DMS153 treated with DMSO at 0.1 percent for 48 hours (cell line): ENCODE measurements around the gene SYNPR.
A peak's percentile ranks its signal among the peaks of the same experiment; 100 is the strongest.
"Not testable (repeated sequence)": the region's sequence is repeated elsewhere in the genome, so short reads cannot be mapped to it uniquely, and the experiment has no call there.

Experiments
- DNase-seq: peaks from one replicate; lab custom pipeline; 2025; ENCODE audit not compliant: unreplicated experiment; lab: John Stamatoyannopoulos, UW

The SYNPR gene

DNA sequence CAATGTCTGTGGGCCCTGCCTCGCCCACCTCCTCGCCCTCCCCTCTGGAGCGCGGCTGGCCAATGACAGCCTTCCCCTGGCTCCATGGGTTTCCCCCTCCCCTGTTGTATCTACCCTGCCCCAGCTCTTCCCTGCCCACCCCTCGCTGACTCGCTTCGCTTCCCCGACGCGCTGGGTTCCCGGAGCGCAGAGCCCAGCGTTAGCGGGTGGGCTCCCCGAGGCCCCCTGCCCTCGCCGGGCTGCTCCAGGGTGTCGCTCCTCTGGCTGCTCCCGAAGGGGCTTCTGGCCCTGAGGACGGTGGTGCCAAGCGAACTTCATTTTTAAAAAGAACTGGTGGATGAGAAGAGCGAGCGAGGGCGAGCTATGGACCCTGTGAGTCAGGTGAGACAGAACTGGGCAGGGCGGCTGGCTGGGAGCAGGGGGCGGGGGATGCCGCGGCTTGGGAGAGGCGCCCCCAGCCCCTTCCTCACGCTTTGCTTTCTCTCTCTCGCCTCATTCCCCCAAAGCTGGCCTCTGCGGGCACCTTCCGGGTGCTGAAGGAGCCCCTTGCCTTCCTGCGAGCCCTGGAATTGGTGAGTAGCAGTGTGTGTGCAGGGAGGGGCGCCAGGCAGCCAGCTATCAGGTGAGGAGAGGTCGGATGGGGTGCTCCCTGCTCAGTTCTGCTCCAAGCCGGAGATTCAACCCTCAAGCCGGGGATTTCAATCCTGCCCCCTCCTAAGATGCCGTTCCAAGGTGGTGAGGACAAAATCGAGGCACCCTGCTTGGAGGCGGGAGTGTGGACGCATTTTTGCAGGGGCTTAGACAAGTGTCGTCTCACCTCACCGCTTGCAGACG lies at the start of gene SYNPR:
SYNPR (plus strand) TSS at position 138 of the 834 bp plus-strand sequence.
- DNase-seq, result no peak

DNA sequence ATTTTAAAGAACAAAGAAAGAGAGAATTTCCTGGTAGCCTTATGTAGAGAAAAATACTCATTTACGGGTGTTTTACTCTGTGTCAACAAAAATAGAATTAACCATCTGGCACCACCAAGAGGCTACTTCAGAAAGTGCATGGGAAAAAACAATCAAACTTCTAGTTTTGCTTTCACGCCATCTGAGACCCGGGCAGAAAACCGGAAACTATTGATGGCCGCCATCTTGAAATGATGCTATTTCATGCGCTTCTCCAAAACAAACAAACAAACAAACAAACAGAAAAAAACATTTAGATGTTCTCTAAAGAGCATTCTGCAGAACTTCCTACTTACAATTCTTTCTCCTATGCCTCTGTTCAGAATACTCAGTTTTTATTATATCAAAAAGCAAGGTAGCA lies 49.4 kb upstream of the SYNPR start:
- peak; percentile 13 for DNase-seq

DNA sequence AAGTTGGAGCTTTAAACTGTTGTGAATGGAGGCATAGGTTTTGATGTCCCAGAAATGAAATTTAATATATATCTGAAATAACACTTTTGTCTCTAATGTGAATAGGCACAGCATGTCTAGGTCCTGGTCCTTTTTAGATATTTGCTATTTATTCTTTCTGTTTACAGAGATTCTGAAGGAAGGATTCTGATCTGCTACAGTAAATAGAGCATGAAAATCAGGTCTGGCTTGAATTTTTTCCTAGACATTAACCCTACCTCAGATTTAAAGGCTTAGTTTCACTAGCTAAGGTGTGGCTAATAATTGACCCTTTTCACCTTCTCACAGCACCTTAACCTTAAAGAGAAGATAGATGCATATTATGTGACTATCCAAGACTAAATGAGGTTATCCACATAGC lies 48.0 kb upstream of the SYNPR start:
- no peak for DNase-seq

DNA sequence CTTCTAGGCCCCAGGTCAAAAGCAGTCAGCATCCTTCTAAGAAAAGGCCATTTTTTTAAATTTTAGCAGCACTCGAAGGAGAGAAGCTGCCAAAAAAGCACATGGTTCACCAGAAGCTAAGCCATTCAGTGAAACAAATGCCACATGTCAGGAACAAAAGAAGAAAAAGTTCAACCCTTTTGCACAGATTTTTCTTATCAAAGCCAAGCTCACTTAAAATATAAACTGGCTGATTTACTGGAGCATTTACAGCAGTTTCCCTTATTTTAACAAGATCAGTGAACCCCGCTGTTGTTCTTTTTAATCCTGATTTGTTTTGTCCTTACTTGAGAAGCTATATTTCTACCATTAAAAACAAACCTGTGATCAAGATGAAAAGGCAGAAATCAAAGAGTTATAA lies 46.5 kb upstream of the SYNPR start:
- DNase-seq, result no peak

DNA sequence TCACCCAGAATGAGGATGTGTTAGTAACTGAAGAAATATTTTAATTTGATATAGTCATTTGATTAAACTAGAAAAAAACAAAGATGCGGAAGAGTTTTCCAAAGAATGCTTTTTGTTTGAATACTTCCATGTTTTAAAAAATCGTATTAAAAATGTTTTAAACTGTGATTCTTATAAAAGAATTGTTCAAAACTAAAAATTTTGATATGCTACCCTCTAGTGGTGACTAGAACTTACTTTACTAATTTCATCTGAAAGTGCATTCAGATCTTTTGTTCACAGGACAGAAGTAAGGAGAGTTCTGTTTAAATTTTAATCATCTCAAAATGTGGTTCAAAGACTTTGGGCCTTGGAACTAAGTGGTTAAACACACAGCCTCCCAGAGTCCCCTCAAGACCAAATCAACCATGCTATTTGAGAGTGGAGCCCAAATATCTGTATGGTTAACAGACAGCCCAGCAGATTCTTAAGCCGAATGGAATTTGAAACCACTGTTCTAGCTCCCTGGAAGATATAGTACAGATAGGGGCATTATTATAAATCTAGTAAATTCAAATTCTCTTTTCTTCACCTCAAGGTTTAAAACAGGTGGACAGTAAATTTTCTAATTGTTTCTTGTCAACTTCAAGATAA lies 45.2 kb upstream of the SYNPR start:
- no peak for DNase-seq

DNA sequence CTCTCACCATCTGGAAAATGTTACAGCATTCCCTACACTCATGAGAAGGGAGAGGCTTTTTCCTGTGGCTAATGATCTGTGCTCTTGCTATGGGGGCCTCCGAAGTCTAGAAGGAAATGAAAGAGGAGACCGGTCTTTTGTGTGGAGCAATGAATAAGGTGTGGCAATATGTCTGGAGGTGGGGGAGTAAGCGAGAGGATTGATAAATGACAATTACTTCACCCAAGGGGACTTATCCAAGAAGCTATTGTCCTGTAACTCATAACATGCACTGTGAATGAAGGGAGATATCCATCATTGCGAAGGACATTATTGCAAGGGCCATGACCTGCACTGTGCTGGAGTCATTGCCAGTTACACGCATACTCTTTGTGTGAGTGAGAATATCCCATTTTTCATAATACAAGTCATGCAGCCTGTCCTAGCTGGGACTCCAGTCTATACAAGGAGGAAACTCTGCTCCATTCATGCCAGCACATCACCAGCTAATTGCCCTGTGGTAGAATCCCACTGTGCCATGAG lies 37.7 kb upstream of the SYNPR start:
- DNase-seq, result no peak

DNA sequence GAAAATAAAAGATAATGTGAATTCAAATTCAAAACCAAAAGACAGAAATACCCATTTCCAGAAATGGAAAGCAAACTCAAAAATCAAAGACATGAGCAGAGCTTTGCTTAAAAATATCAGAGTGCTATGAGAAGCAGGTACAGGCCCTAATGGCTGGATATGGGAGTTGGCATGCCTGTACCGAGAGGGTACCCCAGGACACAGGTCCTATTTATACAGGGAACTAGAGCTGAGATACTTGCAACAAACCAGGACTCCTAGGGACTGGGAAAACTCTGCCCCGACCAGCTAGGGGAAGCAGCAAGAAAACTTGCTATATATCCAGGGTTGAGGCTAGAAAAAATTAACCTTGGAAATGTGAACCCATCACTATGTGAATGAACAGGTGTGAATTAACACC lies 36.0 kb upstream of the SYNPR start:
- no peak for DNase-seq

DNA sequence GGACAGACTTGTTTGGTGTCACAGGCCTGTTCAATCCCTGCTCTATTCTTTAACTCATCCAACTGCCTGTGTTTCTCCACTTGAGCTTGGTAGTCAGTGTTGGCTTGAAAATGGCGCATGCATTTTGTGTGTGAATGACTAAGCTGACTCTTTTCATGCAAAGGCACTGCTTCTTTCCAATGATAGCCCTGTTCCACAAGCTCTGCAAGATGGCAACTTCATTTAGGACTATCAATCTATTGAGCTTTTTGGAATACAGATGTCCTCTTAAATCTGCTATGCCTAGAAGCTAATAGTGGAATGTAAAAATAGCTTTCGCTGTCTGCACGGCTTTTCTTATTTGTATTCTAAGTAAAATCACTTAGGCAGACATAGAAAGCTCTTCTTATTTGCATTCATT lies 33.6 kb upstream of the SYNPR start:
- DNase-seq, result no peak

DNA sequence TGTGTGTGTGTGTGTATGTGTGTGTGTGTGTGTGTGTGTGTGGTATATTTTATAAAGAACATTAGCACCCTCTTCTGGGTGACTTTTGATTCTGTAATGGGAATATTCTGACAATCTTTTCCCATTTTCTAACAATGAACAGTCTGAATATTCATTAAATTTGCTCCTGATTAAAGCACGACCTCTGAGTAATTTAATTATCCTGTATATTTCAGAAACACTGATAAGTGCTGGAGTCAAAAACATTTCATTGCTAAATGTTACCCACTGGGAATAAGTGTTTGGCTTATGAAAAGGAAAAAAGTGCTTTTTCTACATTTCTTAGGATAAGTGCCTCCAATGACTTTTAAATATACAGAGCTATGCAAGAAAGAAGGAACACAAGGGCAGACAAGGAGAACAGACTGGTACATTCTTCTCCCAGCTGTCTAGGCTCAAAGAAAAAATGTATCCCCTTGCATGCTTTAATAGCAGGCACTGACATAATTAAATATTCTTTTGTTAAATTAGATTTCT lies 32.3 kb upstream of the SYNPR start:
- DNase-seq, result no peak

DNA sequence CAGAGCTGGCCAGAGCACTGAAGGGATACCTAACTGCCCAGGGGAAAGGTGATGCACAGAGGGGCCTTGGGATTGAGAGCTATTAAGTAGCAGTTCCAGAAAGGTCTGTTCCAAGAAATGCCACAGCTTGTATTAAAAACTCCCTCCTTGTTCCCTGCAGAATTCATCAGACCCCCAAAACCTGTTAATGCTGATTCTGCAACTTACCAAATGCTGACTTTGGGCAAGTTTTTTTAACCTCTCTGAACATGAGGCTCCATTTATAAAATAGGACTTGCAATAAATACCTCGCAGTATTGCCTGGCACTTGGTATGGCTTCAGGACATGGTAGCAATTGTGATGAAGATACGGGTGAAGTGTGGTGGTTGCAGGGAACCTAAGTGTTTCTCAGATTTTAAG lies 30.1 kb upstream of the SYNPR start:
- DNase-seq, result no peak

DNA sequence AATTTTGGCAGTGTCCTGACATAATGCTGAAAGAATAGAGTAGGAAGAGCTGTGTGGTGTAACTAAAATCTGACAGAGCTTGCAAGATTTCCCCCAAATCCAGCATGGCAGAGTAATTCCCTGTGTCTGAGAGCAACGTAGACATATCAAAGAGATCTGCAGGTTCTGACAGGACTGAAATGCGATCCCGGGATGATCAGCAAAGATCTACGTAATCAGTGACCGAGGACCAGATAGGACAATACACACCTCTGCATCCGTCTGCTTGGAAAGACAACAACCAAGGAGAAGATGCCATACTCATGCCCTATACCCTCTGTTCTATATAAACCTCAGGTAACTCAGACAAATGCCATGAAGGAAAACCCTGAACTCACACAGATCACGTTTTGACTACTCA lies 26.6 kb upstream of the SYNPR start:
- DNase-seq, result no peak

DNA sequence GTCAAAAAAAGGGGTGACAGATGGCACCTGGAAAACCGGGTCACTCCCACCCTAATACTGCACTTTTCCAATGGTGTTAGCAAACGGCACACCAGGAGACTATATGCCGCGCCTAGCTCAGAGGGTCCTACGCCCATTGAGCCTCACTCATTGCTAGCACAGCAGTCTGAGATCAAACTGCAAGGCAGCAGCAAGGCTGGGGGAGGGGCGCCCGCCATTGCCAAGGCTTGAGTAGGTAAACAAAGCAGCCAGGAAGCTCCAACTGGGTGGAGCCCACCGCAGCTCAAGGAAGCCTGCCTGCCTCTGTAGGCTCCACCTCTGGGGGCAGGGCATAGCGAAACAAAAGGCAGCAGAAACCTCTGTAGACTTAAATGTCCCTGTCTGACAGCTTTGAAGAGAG lies 22.3 kb upstream of the SYNPR start:
- not testable (repeated sequence) for DNase-seq

DNA sequence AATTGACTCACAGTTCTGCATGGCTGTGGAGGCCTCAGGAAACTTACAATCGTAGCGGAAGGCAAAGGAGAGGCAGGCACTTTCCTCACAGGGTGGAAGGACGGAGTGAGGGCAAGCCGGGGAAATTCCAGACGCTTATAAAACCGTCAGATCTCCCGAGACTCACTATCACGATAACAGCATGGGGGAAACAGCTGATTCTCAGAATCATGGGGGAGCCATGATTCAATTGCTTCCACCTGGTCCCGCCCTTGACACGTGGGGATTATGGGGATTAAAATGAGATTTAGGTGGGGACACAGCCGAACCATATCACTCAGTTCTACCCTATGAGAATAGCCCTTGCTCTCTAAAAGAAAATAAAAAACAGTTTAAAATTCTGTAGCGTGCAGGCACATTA lies 13.4 kb upstream of the SYNPR start:
- DNase-seq, result no peak

DNA sequence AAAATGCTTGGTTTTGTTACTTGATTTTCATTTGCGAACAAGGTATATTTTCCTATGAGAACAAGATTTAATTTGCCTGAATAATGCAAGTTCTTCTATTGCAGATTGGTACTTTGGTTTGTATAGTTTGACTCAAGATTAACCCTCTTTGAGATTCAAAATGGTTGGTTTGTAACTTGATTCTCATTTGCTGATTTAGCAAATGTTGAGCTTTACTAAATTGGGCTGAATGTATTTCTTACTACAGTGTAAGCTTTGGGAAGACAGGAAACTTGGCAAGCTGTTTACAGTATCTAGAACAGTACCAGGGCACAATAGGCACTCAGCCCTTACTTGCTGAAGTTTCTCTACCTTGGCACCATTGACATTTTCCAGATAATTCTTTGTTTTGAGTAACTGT lies 3.7 kb upstream of the SYNPR start:
- no peak for DNase-seq

DNA sequence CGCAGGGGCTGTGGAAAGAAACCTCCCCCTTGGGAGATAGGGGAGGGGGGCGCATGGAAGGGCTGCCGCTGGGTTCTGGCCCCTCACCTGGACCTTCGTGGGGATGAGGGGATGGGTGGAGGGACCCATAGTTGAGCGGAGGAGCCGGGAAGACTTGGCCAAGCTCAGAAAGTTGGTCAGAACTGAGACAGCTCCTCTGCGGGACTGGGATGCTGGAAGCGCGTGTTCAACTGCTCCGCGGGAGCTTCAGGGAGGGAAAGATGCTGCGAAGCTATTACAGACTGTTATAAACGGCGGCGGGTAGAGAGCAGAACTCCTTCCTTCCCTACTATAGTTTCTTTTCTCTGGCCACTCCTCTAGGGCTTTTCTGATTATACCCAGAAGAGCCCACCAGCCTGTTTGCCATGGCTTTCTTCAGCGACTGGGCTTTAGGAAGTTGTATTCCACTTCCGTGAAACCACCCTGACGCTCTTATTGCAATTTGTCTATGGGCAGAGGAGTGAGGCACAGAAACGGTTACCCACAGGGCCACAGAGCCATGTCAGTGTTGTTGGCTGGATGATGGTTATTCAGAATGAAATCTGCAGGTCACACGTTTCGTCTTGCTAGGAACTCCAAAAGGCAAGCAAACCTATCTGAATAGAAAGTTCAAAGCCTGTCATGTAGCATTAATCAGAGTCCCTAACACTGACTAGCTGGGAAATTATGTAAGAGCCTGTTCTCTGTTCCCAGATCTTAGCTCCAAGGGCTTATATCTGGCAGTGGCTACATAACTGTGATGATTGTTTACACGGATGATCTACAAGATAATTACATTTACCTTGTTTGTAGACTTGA lies 1.1 kb downstream of the SYNPR start:
- DNase-seq, result no peak

DNA sequence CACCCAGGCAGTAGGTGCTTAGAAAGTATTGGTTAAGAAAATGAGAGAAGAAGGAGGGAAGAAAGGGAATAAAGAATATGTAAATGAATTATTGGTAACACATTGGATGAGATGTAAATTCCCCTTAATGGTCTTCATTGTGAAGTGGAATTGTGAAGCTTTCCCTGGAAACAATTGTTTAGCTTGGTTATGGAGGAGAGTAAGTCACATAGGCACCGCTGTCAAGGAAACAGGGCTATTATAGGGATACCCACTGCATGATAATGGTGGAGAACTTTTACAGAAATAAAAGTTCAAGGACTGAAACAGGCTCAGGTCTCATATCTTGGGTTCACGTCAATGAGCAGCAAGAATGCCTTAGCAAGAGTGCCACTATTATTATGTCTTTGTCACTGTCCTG lies 9.5 kb downstream of the SYNPR start:
- DNase-seq, result no peak

DNA sequence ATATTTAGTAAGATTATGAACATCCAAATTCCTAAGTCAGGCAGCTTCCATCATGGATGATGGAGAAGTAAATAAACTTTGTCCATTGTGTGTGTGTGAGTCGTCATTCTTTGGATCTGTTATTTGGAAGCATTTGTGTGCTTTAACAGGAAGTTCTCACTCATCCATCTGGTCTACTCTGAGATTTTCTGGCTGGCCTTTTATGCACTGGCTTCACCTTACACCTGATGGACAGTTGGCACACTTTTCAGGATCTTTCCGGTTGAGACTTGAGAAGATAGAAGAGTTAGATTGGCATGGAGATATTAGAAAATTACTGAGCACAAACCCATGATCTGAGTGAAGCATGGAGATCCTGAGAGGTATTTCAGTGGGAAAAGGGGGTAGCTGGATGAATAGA lies 12.6 kb downstream of the SYNPR start:
- no peak for DNase-seq

DNA sequence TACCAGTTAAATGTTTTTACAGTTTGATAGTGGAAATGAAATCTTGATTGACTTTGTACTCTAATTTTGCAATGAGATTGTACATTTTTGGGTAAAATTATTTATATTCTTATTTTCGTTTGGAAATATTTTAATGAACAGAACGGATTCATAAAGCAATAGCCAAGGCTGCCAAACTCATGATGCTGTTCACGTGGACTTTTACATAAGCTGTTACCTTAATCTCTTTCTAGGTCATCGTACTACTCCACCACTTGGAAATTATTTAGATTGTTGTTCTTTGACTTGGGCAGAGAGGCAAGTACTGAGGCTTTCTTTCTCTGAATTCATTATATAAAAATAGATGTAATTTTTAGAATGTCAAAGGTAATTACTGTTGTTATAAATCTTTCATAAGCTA lies 16.2 kb downstream of the SYNPR start:
- no peak for DNase-seq

DNA sequence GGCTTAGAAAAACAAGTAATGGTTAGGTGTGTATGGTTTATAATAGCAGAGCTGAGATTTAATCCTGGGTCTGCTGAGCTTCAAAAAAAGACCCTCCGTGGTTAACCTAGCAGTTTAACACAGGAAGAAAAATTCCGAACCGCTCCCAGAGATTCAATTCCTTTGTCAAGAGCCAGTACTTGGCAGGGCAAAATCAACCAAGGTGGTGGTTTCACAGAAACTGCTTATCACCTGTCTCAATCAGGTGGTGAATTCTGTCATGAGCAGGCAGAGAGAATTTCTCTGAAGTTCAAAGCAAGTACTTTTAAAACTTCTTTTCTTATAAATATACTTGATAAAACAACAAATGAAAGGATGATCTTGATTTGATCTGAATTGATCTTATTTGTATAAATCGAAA lies 17.2 kb downstream of the SYNPR start:
- no peak for DNase-seq

DNA sequence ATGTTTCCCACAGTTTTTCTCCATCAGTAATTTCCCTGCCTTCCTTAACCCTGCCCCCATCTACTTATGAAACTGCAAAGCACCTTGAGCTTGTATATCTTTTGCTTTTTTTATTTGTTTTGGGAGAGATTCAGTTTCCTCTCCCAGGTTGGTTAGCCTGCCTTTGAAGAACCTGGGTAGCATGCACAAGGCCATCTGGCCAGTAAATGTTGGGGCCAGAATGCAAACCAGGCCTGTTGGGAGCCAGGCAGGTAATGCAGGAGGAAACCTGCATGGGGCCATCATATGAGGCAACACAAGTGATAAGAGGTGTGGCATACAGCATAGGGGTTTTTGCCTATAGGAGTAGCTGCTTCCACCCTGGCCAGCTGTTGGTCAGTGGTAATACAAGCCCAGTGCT lies 17.7 kb downstream of the SYNPR start:
- no peak for DNase-seq

DNA sequence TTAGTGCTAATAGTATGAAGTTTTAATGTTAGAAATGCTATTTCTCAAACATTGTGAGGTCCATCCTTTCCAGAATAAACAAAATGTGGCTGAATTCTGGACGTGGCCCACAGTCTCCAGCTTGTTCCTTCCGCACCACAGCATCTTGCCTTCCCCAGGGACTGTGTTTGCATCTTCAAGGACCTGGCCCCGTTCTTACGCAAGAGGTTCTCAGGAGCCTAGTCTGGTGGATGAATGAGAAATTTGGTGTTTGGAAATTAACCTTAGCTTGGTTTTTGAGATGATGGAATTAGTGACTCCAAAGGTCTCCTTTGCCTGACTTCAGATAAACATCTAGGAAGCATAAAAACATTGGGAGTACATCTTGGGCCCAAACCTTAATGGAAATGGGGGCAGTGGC lies 18.1 kb downstream of the SYNPR start:
- DNase-seq, result no peak
